ENCODE data around the gene NUMB. TPM values are rescaled to one million over a fixed set of nuclear protein-coding genes. Genes with fewer than 3 reads are reported as not detected.

Gene NUMB
- total RNA-seq, 4 donors from 2014 or later = 49.2 to 63.4 (median 50.7) TPM

DNA sequence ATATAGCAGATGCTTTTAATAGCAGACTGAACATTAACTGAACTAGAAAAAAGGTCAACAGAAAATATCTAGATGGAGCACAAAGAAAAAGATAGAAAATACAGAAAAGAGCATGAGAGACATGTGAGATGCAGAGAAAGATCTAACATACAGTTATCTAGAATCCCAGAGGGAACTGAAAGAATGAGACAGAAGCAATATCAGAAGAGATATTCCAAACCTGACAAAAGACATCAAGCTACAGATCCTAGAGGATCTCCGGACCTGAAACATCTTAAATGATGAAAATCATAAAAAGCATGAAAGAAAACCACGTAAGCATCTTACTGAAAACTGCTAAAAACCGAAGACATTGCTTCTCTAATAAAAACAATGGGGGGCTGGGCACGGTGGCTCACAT lies 75.0 kb downstream of the NUMB start:
- Histone ChIP-seq H3K36me3 (no peaks in the 10 kb centered on the region), H3K9me3 (peaks cover 0 to 21% (median 19%) of the 10 kb centered on the region in 4 donors), H3K27ac (replicated peaks in 1 of 4) (no peak overlapping the region), H3K4me3 (no peak overlapping the region), H3K4me1 (peaks cover 0 to 6% (median 0%) of the 10 kb centered on the region in 4 donors), H3K27me3 (no peaks in the 10 kb centered on the region)
- DNase-seq (ENCODE audit: extremely low spot score) = no peak
- intact Hi-C loops (cut with DNase I) = no loop called here
- WGBS = 94% methylated on average over 4 of the region's 4 CpGs
- TF ChIP-seq, protein P1, sequence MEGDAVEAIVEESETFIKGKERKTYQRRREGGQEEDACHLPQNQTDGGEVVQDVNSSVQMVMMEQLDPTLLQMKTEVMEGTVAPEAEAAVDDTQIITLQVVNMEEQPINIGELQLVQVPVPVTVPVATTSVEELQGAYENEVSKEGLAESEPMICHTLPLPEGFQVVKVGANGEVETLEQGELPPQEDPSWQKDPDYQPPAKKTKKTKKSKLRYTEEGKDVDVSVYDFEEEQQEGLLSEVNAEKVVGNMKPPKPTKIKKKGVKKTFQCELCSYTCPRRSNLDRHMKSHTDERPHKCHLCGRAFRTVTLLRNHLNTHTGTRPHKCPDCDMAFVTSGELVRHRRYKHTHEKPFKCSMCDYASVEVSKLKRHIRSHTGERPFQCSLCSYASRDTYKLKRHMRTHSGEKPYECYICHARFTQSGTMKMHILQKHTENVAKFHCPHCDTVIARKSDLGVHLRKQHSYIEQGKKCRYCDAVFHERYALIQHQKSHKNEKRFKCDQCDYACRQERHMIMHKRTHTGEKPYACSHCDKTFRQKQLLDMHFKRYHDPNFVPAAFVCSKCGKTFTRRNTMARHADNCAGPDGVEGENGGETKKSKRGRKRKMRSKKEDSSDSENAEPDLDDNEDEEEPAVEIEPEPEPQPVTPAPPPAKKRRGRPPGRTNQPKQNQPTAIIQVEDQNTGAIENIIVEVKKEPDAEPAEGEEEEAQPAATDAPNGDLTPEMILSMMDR (IDR thresholded peaks at IDR 0.05) = no peak
- no peak for TF ChIP-seq EP300 (IDR thresholded peaks at IDR 0.05)
- TF ChIP-seq POLR2AphosphoS5 (IDR thresholded peaks at IDR 0.05) = no peak
- TF ChIP-seq POLR2A (IDR thresholded peaks at IDR 0.05; ENCODE audit: low read depth) = no peak

DNA sequence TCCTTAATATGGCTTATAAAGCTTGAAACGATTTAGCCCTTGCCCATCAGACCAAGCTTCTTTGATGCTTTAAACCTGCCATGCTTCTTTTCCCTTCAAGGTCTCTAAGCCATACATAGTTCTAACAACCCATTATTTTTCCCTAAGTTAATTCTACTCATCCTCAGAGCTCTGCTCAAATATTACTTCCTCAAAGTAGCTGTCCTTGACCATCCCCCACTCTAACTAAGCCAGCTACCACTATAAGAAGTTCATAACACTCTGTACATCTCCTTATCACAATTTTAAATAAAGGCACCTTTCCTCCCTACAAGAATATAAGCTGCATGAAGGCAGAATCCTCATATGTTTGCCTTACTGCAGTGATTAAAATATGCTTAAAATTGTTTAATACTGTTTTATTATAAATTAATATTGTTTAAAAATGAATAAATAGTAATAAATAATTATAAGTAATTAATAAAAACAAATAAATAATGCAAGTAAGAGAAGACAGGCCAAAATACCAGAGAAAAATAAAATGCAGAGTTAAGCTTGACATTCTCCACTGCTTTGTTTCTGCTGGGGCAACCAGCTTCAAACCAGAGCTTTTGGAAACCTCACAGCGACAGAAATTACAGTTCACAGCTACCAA lies 76.8 kb downstream of the NUMB start:
- H3K27ac ChIP-seq (replicated peaks in 1 of 4) = no peak overlapping the region
- 90% methylated on average over 2 of the region's 2 CpGs for WGBS
- peaks cover 0 to 21% (median 19%) of the 10 kb centered on the region in 4 donors for H3K9me3 ChIP-seq
- H3K4me1 ChIP-seq = peaks cover 0 to 5% (median 0%) of the 10 kb centered on the region in 4 donors
- no peak overlapping the region for H3K4me3 ChIP-seq
- no peaks in the 10 kb centered on the region for H3K36me3 ChIP-seq
- intact Hi-C loops (cut with DNase I) = no loop called here
- DNase-seq (ENCODE audit: extremely low spot score) = no peak
- TF ChIP-seq, protein P1 (IDR thresholded peaks at IDR 0.05) = no peak
- no peak for TF ChIP-seq POLR2A (IDR thresholded peaks at IDR 0.05; ENCODE audit: low read depth)
- TF ChIP-seq EP300 (IDR thresholded peaks at IDR 0.05) = no peak
- TF ChIP-seq POLR2AphosphoS5 (IDR thresholded peaks at IDR 0.05) = no peak
- no peaks in the 10 kb centered on the region for H3K27me3 ChIP-seq

DNA sequence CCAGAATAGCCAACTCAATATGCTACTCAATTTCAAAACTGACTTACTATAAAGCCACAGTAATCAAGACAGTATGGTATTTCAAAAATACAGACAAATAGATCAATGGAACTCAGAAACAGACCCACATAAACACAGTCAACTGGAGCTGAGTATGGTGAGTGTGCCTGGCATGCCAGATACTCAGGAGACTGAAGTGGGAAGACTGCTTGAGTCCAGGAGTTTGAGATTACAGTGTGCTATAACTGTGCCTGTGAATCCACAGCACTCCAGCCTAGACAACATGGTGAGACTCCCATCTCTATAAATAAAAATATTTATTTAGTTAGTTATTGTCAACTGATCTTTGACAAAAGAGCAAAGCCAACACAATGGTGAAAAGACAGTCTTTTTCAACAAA lies 81.8 kb downstream of the NUMB start:
- no peak overlapping the region for H3K4me3 ChIP-seq
- no peak overlapping the region for H3K27ac ChIP-seq (replicated peaks in 1 of 4)
- DNase-seq (ENCODE audit: extremely low spot score) = no peak
- no peaks in the 10 kb centered on the region for H3K27me3 ChIP-seq
- no peaks in the 10 kb centered on the region for H3K36me3 ChIP-seq
- peaks cover 0 to 15% (median 2%) of the 10 kb centered on the region in 4 donors for H3K4me1 ChIP-seq
- intact Hi-C loops (cut with DNase I) = no loop called here
- TF ChIP-seq POLR2AphosphoS5 (IDR thresholded peaks at IDR 0.05) (no peak), EP300 (IDR thresholded peaks at IDR 0.05) (no peak), POLR2A (IDR thresholded peaks at IDR 0.05; ENCODE audit: low read depth) (no peak)
- TF ChIP-seq, protein P1 (IDR thresholded peaks at IDR 0.05) = no peak
- H3K9me3 ChIP-seq = no peaks in the 10 kb centered on the region

DNA sequence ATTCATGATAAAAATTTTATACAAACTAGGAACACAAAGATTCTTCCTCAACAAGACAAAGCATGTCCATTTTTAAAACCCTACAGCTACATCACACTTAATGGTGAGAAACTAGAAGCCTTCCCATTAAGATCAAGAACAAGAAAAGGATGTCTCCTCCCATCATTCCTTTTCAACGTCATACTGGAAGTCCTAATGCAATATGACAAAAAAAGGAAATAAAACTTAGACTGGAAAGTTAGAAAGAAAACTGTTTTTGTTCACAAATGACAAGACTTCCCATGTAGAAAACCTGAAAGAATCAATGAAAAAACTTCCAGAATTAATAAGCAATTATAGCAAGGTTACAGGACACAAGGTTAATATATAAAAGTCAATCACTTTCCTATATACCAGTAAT lies 82.5 kb downstream of the NUMB start:
- no peaks in the 10 kb centered on the region for H3K36me3 ChIP-seq
- TF ChIP-seq EP300 (IDR thresholded peaks at IDR 0.05) (no peak), POLR2AphosphoS5 (IDR thresholded peaks at IDR 0.05) (no peak), POLR2A (IDR thresholded peaks at IDR 0.05; ENCODE audit: low read depth) (no peak)
- TF ChIP-seq, protein P1 (IDR thresholded peaks at IDR 0.05) = no peak
- peaks cover 0 to 15% (median 2%) of the 10 kb centered on the region in 4 donors for H3K4me1 ChIP-seq
- 66% methylated on average over 1 of the region's 1 CpG for WGBS
- no peak overlapping the region for H3K27ac ChIP-seq (replicated peaks in 1 of 4)
- no peak overlapping the region for H3K4me3 ChIP-seq
- no peaks in the 10 kb centered on the region for H3K27me3 ChIP-seq
- no peak for DNase-seq (ENCODE audit: extremely low spot score)
- intact Hi-C loops (cut with DNase I) = no loop called here
- H3K9me3 ChIP-seq = no peaks in the 10 kb centered on the region

DNA sequence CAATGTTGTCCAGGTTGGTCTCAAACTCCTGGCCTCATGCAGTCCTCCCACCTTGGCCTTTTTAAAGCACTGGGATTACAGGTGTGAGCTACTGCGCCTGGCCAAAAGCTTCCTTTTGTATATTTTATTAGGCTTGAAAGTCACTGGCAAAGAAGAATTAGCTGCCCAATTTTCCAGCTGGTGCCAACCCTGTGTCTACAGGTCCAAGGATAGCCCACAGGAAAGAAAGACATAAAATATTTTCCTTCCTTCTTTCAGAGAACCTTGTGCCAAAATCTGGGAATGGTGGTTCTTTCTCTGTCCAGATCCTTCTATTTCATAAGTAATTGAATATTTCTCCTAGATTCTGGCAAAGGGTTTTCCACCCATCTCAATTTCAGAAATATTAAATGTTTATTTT lies 84.1 kb downstream of the NUMB start:
- Histone ChIP-seq H3K9me3 (no peaks in the 10 kb centered on the region), H3K27me3 (no peaks in the 10 kb centered on the region), H3K4me1 (peaks cover 0 to 15% (median 2%) of the 10 kb centered on the region in 4 donors), H3K36me3 (no peaks in the 10 kb centered on the region), H3K27ac (replicated peaks in 1 of 4) (no peak overlapping the region), H3K4me3 (no peak overlapping the region)
- DNase-seq (ENCODE audit: extremely low spot score) = no peak
- WGBS = 94% methylated on average over 1 of the region's 1 CpG
- intact Hi-C loops (cut with DNase I) = no loop called here
- no peak for TF ChIP-seq EP300 (IDR thresholded peaks at IDR 0.05)
- TF ChIP-seq, protein P1 (IDR thresholded peaks at IDR 0.05) = no peak
- no peak for TF ChIP-seq POLR2AphosphoS5 (IDR thresholded peaks at IDR 0.05)
- TF ChIP-seq POLR2A (IDR thresholded peaks at IDR 0.05; ENCODE audit: low read depth) = no peak

All from esophagus muscularis mucosa (tissue), 4 donors.